H1 (cell line): Measurements from ENCODE around the gene NCOA1. TPM values are rescaled to one million over a fixed set of nuclear protein-coding genes. Genes with fewer than 3 reads are reported as not detected.

ENCODE experiments used
- CTBP2 ChIP-seq: IDR thresholded peaks from 2 replicates; pipeline ENCODE4 v1.7.0; 2011; ENCODE audit warnings: borderline replicate concordance, mild to moderate bottlenecking, moderate library complexity, mixed read lengths, low read length; ENCODE audit not compliant: insufficient read depth, insufficient read length
- polyA plus RNA-seq, 7 experiments: library from polyadenylated mRNA; depleted of rRNA in 3 of 7; stranded (reverse) in 5 of 7; unstranded in 2 of 7; fragments of >200 nt in 5 of 7; fragments of 200-250 nt in 2 of 7; gene quantifications; 1 replicate in 5 of 7; 2 replicates in 1 of 7; 4 replicates in 1 of 7; pipeline versions ENCODE4 v1.2.1 to v1.2.3, GENCODE V29; 2011 to 2013; ENCODE audit warnings: missing spikeins in 2 of 7, mixed read lengths in 2 of 7
- total RNA-seq: library from RNA; stranded (reverse); fragmentation: NEBNext Ultra II Directional; extraction: Animal tissue kit (Norgen Biotek cat#: 25700); gene quantifications from 2 replicates; pipeline ENCODE4 v1.2.1, GENCODE V29; 2021
- TF ChIP-seq, protein P1 (sequence below): fragments of 300-600 bp; sonication (generic); IDR thresholded peaks from 2 replicates; pipeline ENCODE4 v1.7.1; 2012; ENCODE audit warnings: low read length, moderate library complexity, mild to moderate bottlenecking, inconsistent platforms; ENCODE audit not compliant: insufficient replicate concordance

The NCOA1 gene
- total and polyA plus RNA-seq, 2 of the 8 experiments (the other 6 are each of a cell fraction or from before 2014, with no cell fraction given) = 12.8 to 17.9 TPM

DNA sequence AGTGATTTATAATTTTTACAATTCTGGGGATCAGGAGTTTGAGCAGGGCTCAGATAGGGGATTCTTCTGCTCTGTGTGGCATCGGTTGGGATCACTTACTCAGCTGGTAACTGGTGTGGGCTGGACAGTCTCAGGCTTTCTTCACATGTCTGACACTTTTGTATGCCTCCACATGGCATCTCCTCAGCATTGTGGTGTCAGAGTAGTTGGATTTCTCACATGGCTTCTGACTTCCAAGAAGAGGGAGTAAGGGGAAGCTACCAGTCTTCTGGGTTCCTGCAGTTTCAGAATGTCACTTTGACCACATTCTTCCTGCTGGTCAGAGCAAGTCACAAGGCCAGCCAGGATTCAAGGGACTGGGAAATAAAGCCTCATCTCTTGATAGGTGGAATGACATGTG lies 55.6 kb downstream of the NCOA1 start (continued):
- TF ChIP-seq, protein P1, sequence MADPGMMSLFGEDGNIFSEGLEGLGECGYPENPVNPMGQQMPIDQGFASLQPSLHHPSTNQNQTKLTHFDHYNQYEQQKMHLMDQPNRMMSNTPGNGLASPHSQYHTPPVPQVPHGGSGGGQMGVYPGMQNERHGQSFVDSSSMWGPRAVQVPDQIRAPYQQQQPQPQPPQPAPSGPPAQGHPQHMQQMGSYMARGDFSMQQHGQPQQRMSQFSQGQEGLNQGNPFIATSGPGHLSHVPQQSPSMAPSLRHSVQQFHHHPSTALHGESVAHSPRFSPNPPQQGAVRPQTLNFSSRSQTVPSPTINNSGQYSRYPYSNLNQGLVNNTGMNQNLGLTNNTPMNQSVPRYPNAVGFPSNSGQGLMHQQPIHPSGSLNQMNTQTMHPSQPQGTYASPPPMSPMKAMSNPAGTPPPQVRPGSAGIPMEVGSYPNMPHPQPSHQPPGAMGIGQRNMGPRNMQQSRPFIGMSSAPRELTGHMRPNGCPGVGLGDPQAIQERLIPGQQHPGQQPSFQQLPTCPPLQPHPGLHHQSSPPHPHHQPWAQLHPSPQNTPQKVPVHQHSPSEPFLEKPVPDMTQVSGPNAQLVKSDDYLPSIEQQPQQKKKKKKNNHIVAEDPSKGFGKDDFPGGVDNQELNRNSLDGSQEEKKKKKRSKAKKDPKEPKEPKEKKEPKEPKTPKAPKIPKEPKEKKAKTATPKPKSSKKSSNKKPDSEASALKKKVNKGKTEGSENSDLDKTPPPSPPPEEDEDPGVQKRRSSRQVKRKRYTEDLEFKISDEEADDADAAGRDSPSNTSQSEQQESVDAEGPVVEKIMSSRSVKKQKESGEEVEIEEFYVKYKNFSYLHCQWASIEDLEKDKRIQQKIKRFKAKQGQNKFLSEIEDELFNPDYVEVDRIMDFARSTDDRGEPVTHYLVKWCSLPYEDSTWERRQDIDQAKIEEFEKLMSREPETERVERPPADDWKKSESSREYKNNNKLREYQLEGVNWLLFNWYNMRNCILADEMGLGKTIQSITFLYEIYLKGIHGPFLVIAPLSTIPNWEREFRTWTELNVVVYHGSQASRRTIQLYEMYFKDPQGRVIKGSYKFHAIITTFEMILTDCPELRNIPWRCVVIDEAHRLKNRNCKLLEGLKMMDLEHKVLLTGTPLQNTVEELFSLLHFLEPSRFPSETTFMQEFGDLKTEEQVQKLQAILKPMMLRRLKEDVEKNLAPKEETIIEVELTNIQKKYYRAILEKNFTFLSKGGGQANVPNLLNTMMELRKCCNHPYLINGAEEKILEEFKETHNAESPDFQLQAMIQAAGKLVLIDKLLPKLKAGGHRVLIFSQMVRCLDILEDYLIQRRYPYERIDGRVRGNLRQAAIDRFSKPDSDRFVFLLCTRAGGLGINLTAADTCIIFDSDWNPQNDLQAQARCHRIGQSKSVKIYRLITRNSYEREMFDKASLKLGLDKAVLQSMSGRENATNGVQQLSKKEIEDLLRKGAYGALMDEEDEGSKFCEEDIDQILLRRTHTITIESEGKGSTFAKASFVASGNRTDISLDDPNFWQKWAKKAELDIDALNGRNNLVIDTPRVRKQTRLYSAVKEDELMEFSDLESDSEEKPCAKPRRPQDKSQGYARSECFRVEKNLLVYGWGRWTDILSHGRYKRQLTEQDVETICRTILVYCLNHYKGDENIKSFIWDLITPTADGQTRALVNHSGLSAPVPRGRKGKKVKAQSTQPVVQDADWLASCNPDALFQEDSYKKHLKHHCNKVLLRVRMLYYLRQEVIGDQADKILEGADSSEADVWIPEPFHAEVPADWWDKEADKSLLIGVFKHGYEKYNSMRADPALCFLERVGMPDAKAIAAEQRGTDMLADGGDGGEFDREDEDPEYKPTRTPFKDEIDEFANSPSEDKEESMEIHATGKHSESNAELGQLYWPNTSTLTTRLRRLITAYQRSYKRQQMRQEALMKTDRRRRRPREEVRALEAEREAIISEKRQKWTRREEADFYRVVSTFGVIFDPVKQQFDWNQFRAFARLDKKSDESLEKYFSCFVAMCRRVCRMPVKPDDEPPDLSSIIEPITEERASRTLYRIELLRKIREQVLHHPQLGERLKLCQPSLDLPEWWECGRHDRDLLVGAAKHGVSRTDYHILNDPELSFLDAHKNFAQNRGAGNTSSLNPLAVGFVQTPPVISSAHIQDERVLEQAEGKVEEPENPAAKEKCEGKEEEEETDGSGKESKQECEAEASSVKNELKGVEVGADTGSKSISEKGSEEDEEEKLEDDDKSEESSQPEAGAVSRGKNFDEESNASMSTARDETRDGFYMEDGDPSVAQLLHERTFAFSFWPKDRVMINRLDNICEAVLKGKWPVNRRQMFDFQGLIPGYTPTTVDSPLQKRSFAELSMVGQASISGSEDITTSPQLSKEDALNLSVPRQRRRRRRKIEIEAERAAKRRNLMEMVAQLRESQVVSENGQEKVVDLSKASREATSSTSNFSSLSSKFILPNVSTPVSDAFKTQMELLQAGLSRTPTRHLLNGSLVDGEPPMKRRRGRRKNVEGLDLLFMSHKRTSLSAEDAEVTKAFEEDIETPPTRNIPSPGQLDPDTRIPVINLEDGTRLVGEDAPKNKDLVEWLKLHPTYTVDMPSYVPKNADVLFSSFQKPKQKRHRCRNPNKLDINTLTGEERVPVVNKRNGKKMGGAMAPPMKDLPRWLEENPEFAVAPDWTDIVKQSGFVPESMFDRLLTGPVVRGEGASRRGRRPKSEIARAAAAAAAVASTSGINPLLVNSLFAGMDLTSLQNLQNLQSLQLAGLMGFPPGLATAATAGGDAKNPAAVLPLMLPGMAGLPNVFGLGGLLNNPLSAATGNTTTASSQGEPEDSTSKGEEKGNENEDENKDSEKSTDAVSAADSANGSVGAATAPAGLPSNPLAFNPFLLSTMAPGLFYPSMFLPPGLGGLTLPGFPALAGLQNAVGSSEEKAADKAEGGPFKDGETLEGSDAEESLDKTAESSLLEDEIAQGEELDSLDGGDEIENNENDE = no peak
- no peak for TF ChIP-seq CTBP2
- TF ChIP-seq, all 59 proteins: peak for 0
